Stimulated activated CD4-positive, alpha-beta T cell treated with anti-CD3 and anti-CD28 coated beads, TNF-alpha, amount 100 ng/mL, for 24 hours (primary cell): ENCODE measurements around the gene HLX.

Experiments used
- DNase-seq, 3 experiments: peaks; one replicate each; pipeline ENCODE4 v3.0.0-alpha.2; 2020; ENCODE audit warnings: low read depth in 3 of 3

The HLX gene

DNA sequence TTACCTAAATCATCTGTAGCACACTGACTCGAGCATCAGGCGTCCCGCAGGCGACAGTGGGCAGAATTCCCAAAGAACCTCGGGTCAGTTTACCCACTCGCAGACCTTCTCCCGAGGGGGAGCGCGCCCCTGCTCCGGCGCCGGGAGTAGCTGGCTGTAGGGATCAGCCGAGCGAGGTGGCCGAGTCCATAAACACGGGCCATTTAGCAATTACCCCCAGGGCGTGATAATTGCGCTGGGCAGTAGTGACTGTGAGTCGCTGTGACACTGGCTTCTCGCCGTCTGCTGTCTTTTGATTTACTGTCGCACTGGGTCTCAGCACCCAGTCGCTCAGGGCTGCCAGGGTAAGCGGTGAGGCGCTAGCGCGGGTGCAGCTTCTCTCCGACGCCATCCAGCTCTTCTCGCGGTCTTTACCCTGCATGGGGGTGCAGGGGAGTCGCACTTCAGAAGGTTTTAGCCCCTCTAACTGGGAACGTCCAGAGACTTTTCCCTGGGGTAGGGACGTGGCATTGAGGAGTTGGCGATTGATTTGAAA is 16.2 kb downstream of the HLX start:
- DNase-seq = no peak

DNA sequence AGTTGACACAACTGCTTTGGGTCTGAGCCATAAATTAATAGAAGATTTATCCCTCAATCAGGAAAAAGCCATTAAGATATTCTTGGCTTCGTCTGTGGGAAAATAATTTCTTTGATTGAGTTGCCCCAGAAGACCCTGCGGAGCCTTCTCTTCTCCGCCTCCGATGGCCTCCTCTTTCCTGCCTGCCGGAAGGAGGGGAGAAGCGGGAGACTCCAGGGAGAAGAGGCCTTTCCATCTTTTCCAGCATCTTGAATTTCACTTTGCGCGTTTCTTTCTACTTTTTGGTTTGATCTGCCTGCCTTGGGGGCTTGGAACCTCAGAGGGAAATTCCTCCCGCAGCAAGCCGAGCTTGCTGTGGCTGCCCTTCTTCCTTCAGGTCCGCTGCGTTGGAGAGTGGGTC is 16.8 kb downstream of the HLX start:
- no peak for DNase-seq

DNA sequence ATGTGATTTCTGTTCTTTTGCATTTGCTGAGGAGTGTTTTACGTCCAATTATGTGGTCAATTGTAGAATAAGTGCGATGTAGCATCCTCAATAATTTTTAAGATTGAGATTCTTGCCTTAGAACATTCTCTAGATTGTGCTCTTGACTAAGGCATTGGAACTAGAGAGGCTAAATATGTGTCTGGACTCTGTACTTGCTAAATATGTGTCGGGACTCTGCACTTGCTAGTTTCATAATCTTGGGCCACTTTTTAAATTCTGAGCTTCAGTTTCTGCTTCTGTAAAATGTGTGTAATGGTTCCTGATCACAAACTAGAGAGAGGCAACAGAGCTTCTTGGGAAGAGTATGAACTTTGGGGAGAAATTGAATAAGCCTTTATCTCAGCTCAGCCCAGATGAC is 21.6 kb downstream of the HLX start:
- DNase-seq = no peak

DNA sequence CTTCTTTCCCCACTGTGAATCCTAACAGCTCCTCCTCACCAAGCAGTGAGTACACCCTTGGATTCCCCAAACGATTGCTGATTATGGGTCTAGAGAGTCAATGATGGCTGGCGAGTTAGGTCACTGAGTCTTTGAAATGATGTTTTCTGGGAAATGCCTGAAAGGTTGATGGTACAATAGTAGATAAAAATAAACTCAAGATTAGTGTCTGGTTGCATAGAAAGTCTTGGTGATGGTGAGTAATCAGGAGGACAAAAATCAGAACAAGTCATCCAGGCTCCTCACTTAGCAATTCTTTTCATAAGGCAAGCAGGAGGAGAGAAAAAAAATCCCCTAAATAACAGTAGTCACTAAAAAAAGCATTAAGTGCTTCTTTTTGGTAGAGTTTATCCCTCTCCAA is 22.6 kb downstream of the HLX start:
- DNase-seq = no peak

DNA sequence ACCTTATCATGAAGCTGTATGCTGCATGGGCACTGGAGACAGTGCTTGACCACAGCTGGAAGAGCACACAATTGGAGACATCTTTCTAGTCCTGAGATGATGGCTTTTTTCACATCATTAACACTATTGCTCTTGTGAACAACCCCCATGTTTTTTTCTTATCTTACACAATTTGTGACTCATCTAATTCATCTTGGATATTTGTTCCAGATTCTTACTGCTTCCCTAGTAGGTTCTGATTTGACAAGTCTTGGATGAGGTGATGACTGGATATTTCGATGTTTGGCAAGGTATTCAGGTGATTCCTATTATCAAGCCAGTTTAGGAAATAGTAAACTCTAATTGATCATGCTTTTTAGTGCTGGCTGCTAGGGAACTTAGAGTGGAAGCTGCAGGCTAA is 23.7 kb downstream of the HLX start:
- DNase-seq = no peak

DNA sequence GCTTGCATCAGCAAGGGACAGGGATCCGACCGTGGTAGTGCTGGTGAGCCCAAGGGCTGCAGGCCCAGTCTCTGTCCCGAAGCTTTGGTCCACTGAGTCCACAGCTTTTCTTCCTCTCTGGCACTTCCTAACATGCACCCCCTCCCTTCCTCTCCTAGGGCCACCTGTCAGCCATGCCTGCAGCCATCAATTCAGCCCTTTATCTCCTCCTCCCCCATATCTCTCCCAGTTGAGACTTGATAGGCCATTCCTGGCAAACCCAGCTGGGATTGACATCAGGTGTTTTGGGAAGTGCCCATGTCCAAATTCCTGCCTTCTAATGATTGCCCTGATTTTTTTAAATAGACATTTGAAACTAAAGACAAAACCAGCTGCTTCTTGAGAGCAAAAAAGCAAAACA is 25.6 kb downstream of the HLX start:
- DNase-seq = no peak

DNA sequence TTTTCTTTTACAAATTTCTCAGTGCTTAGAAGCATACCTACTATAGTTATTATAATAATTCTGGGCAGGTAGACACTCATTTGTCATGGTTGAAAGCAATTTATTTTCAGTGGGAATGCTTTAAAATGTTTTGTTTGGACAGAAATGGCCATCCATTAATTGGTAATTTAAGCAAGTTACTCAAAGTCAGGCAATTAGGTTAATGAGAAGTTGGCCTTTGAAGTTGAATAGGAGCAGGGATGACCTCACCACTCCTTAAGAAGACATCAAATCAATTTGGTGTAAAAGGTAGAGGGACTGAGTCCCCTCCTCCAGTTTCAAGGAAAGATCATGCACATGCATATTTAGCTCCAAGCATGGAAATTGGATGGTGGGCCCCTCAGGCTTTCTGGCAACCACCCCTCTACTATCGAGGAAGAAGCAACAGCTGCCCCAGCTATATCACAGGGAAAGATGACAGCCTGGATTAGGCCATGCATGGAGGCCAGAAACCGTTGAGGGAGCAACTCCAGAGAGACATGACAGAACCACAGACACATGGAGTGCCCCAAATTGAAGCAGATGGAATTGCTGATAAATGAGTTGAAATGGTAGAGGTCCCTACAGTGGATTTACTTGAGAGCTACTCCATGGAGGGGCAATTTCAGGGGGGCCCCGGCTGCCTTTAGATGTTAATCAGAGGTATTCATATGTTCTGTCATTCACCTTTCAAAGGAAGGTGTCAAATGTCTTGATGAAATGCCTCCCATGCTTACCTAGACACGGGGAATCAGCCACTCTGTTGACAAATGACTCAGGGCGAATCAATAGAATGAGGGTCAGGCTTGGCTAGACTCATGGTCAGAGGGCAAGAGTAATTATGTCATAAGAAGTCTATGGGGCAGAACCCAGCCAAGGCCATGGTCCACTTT is 26.7 kb downstream of the HLX start:
- DNase-seq = no peak

DNA sequence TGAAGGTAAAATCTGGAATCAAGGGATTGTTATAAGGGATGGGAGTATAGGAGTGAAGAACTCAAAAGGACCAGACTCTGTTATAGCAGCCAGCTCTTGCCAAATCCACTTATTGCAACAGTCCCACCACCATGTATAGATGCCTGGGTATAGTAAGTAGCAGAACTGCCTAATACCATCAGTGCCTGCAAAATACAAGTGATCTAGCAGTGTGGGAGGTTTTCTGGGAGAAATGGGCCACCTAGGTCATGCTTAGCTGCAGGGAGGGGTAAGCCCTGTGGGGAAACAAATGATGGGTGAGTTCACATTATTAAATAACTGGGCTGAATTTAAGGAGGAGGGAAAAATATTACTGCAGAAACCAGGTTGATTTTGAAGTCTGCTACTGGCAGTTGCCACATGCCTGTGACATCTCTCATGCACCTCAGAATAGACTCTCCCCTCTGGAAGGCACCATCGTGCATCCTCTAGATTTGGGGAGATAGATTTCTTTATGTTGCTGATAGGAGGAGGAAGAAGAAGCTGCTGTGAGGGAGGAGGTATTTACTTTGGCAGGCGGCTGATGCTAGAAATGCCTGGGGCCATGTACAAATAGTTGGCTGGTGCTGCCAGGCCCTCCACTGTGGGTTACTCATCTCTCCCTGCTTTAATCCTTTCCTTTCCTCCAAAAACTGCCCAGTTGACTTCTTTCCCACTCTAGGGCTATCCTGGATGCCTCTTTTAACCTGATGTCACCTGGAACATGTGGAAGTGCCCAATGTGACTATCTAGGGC is 27.5 kb downstream of the HLX start:
- DNase-seq = no peak

DNA sequence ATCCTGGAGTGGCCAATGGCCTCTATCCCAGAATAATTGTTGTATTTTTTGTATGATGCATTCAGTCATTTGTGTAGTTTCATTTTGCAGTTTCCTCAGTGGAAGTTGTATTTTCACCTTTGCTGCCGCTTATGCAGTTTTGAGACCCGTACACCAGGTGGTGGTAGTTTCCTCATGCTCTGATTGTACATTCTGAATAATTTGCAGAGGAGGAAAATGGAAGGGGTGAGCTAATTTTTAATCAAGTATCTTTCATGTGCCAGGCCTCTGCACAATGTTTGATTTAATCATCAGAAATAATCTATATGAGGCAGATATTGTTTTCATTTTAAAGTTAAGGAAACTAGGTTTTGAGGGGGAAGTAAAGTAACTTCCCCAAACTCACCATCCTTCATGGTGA is 29.5 kb downstream of the HLX start:
- DNase-seq = no peak

DNA sequence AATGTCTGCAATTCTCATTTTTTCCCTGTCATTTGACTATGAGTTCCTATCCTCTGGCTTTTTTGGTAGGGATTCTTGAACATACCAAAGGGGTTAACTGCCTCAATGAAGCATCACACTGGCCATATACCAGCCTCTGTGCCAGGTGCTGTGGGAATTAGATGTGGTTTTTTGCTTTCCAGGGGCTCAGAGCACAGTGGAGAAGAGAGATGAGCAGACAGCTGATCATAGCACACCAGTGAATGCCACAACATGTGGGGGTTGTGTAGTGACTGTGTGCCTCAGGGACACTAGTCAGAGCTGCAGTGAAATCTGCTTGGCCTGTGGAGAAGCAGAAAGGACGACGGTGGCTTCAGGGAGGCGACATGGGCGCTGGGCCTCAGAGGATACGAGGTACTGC is 30.8 kb downstream of the HLX start:
- DNase-seq = no peak

DNA sequence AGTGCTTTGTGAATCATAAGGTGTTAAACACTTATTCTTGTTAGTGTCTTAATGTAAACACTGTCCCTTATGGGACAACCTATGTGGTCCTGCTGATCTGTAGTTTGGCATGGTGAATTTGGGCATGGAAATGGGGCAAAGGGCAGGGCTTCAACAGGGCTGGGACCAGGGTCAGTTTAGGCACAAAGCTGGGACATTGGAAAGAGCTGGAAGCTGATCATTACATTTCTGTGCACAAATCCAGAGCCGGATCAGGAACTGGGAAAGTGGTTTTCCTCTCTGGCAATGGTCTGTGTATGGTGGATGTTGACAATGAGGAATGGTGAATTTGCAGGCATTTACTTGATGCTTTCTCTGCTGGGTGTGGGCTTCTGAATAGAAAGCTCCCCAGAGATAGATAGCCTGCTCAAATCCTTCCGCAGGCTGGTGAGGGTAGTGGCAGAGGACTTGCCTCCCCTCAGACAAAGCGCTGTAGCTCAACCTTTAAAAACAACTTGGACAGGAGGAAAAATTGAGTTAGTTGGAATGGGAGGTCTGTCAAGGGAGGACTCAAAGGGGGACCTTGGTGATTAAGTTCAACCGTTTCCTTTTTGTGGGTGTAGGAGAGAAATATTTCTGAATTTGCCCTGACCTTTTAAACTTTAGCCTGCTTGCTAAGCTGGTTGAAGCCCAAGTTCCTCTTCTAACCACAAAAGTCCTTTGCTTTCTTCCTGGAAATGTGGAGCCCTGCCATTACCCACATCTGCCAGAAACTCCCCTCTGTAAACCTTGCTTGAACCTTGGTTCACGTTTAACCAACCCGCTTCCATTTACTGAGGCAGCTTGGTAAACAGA is 35.3 kb downstream of the HLX start:
- no peak for DNase-seq

DNA sequence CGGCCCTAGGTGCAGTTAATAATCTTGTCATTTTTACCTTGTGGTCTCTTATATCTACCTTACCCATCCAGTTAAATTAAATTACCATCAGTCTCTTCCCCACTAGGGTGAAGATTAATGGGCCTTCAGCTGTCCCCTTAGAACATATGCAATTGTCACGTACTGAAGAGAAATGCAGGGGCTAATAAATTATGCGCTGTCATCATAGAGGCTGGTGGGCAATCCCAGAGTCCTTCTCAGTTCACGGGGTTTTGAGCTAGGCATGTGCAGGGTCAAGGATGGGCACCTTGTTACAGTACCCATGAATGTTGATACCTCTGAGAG is 35.8 kb downstream of the HLX start:
- DNase-seq = no peak

DNA sequence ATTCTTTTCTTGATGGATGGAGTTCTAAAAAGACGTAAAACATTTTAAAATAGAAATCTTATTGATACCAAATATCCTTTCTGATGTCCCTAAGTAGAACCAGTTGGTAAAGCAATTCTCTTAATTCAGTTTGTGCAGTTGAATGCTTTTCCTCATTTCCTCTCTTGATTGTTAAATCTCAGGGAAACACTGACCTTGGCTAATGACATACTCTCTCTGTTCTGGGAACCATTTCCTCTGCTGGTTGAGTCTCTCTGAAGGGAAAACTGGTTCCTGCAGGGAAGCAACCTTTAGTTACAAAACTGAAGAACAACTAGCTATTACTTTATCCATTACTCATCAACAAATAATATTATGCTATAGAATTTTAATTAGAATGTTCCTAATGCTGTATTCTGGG is 36.7 kb downstream of the HLX start:
- DNase-seq = no peak

DNA sequence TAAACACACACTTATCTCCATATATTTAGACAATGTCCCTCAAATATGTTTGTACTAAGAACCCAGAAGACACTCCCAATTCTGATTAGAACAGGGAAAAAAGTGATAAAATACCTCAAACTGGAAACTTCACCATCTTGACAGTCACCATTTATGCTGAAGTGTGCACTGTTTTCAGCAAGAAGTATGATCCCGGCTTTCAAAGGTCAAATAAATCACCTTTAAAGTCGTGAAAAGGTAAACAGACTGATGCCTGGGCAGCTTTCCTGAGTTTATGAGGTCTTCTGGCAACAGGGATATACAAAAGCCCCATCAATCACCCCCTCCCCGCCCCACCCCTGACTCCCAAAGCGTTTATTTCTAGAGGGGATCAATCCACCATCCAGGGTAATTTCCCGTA is 37.9 kb downstream of the HLX start:
- DNase-seq = no peak

DNA sequence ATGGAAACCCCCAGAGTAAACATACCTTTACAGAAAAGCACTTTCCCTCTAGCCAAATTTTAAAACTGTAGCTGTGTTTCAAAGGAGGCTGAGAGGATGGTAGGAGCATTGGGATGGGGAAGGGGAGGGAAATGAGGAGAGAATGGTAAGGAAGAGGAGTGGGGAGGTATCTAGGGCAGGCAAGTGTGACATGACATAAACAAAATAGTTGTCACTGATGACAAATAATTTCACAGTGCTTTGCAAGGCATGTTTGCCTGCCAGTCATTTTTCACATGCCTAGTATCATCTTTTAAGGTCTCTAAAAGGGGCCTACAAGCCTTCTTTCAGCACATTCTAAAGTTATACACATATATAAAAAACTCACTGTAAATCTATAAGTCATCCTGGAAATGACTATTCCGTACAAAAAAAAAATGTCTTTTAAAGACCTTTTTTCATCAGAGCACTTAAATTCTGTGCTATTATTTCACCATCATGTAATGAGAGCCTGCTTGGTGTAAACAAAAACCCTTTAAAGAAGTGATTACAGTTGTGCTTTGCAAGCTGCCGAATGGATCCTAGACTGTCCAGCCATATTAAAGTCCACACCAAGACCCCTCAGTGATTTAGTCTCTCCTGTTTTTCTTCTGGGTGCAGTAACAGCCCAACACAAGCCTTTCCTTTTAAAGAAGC is 38.4 kb downstream of the HLX start:
- no peak for DNase-seq

DNA sequence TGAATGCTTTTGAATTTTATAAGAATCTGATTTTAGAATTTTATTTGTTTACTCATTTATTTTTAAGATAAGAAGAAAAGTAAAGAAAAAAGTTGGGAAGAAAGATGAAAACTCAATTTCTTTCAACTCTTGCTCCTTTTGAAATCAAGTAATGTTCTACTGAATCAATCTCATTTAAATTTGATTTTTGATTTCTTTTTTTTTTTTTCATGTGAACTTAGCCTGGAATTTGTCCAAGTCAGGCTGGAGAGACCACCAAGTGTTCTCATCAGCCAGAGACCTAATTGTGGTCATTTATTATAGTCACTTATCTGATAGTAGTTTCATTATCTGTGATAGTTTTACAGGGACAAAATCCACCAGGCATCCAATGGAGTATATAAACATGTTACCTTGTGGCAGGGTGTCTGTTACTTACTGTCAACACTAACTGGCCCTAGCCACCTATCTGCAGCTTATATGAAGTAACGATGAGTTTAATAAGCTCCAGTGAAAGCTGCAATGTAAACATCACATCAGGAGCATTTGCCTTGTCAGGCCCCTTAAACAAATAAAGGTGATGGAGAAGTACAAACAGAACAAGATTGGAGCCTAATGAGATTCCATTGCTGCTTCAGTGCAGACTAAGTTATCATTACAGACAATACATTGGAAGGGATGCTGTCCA is 39.2 kb downstream of the HLX start:
- no peak for DNase-seq

DNA sequence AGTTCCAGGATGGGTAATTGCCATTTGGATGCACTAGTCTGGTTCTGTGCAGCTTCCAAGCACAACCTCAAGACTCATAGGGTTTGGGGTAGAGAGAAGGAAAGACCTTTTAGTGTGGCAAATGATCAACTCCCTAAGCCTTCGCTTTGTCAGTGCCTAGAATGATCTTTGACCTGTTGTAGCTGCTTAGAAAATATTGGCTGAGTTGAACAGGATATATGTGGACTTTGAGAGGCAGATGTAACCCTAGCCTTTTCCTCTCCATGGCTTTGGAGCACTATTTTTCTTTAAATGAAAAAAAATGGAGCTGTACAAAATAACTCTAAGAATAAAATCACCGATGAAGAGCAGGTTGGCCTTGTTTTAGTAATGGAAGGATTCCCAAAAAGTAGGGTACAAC is 41.7 kb downstream of the HLX start:
- DNase-seq = no peak

DNA sequence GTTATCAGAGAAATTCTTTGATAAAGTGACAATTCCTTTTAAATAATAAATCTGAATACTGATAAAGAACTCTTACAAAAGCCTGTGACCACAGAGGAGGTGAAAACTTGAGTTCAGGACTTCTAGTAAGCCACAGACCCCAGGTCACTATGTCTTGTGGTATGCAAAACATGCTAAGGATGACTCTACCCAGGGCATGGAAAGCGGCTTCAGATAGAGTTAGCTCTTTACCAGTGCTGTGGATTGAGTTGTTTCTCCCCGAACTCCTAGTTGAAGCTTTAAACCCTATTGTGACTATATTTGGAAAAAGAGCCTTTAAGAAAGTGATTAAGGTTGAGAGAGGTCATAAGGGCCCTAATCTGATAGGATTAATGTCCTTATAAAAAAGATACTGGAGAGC is 42.3 kb downstream of the HLX start:
- DNase-seq = no peak

DNA sequence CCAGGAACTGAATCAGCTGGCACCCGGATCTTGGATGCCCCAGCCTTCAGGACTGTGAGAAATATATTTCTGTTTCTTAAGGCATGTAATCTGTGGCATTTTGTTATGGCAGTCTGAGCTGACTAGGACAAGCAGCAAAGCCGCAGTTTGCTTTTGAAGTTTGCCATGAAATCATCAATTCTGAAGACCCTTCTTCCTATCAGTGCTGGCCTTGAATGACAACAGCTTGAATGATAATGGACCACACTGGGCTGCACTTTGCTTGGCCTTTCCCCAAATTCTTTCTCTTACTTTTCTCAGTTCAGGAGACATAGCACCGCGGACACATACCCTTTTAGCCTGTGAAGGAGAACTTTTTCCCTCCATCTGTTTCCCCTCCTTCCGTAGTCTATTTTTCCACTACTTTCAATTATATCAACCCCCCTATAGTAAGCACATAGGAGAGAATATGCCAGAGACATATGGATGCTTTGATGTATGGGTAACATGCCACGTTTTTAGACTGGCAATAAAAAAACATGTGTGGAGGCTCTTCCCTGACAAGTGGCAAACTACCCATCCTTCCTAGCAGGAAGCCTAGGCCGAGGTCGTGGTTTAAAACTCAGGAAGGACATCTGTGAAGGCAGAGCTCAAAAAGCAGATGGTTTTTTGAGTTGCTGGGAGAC is 42.9 kb downstream of the HLX start:
- DNase-seq = no peak

DNA sequence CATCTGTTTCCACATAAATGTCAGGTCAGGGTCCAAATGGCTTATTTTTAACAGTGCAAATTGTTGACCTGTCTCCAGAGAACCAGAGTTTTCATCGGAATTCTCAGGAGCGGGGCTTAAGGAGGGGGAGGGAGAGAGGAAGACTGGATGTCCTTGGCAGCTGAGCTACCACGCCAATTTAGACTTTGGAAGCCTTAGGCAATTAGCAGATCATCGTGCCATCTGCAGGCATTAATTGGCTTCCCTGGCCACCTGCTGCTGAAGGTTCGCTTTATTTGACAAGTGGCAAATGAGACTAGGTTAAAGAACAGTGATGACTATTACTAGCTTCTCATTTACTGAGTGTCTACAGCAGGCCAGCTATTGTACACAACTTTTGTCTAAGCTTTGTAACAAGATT is 43.7 kb downstream of the HLX start:
- DNase-seq = no peak
